ENCODE data around the gene SLC25A18. TPM values are rescaled to one million over a fixed set of nuclear protein-coding genes. Genes with fewer than 3 reads are reported as not detected.
A peak's percentile ranks its signal among the peaks of the same experiment; 100 is the strongest.

SLC25A18 gene
- total RNA-seq, 1 experiment from 2014 or later, result 3.9 TPM

DNA sequence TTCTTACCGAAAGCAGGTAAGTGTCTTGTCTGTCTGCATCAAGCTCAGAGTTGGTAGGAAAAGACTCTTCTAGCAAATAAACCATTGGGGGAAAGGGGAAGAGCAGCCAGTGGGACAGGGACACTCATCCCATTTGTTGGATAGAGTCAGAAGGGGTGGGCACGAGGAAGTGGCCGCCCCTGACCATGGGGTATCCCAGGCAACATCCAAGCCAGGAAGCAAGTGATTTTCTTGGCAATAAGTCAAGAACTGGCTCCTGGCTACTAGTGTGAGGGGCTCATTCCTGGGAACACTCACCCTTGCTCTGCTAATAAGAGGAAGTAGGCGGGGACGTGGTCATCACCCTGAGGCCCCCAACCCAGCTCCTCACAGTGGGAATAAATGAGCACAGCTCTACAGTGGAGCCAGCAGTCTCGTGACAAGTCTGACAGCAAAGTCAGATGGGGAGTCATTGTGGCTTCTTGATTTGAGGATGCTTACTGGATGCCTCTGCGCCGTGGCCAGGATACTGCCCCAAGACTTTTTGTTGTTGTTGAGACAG, 6.7 kb downstream of the SLC25A18 start:
- TF ChIP-seq TCF7L2 (IDR thresholded peaks at IDR 0.05; ENCODE audit: low read depth, low read length), result no peak
- TF ChIP-seq, protein P1, sequence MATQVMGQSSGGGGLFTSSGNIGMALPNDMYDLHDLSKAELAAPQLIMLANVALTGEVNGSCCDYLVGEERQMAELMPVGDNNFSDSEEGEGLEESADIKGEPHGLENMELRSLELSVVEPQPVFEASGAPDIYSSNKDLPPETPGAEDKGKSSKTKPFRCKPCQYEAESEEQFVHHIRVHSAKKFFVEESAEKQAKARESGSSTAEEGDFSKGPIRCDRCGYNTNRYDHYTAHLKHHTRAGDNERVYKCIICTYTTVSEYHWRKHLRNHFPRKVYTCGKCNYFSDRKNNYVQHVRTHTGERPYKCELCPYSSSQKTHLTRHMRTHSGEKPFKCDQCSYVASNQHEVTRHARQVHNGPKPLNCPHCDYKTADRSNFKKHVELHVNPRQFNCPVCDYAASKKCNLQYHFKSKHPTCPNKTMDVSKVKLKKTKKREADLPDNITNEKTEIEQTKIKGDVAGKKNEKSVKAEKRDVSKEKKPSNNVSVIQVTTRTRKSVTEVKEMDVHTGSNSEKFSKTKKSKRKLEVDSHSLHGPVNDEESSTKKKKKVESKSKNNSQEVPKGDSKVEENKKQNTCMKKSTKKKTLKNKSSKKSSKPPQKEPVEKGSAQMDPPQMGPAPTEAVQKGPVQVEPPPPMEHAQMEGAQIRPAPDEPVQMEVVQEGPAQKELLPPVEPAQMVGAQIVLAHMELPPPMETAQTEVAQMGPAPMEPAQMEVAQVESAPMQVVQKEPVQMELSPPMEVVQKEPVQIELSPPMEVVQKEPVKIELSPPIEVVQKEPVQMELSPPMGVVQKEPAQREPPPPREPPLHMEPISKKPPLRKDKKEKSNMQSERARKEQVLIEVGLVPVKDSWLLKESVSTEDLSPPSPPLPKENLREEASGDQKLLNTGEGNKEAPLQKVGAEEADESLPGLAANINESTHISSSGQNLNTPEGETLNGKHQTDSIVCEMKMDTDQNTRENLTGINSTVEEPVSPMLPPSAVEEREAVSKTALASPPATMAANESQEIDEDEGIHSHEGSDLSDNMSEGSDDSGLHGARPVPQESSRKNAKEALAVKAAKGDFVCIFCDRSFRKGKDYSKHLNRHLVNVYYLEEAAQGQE (IDR thresholded peaks at IDR 0.05; ENCODE audit: insufficient read depth in 1 of 2, low read depth in 2 of 2, low read length in 1 of 2), result no peak
- TF ChIP-seq SIN3A (IDR thresholded peaks at IDR 0.05; ENCODE audit: borderline replicate concordance, insufficient read depth, low read depth, low read length), result no peak
- no peak for TF ChIP-seq POLR2AphosphoS5 (IDR thresholded peaks at IDR 0.05; ENCODE audit: low read depth, low read length)
- in situ Hi-C loops (cut with HindIII; ENCODE audit: low pct_unique_long_range_greater_than_20kb, low sequenced_read_pairs), result no loop called here
- no peaks in the 10 kb centered on the region for H3K36me3 ChIP-seq (ENCODE audit: control insufficient read depth, insufficient read depth, low read length)
- peak overlapping the region; percentile 22 to 41; a peak in 3 of 4 replicates for H3K4me3 ChIP-seq (ENCODE audit: low read depth in 2 of 2, low read length in 2 of 2)
- no TSS peak for BruUV-seq (replicated peaks)
- ATAC-seq (peak; percentile 29; the same call in 1 of the 2 replicates), DNase-seq (ENCODE audit: low read depth, low spot score) (no peak)
- intact Hi-C loops (cut with micrococcal nuclease; ENCODE audit: unreplicated experiment), result no loop called here
- POLR2A ChIA-PET, result no interaction called here
- CTCF ChIA-PET, result no interaction called here
- H3K27me3 ChIP-seq (ENCODE audit: control insufficient read depth, insufficient read depth, low read length), result no peaks in the 10 kb centered on the region
- H3K9me3 ChIP-seq (ENCODE audit: control insufficient read depth, insufficient read depth, low read depth, low read length), result no peaks in the 10 kb centered on the region
- H3K4me1 ChIP-seq (ENCODE audit: control insufficient read depth, insufficient read depth, low read length), result peaks cover 10% of the 10 kb centered on the region
- H3K27ac ChIP-seq (ENCODE audit: low read length), result peak overlapping the region; percentile 80

DNA sequence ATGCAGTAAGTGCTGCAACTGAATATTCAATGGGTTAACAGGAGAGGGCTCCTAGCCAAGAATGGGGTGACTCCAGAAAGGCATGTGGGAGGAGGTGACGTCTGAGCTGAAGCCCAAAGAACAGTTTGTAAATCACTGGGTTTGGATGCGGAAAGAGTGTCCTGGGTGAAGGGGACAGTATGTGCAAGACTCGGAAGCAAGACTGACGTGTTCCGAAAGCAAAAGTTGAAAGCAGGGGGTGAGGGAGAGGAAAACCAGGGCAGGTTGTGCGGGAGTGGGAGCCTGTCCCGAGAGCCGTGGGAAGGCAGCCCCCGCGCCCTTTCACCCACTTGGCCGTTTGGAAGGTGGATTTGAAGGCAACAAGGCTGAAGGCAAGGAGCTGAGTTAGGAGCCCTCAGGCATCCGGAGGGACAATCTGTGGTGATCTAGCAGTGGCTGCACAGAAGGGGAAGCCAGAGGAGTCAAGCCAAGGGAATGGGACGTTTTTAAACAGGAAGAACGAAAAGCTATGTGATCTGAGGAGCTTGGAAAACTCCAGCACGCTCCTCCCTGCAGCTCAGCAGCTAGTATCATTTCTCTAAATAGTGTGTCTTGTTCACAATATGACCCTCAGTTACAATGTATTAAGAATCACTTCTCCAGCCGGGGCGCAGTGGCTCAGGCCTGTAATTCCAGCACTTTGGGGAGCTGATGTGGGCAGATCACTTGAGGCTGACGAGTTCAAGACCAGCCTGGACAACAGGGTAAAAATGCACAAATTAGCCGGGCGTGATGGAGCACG, 7.7 kb downstream of the SLC25A18 start:
- peak overlapping the region; percentile 19 to 41 for H3K4me3 ChIP-seq (ENCODE audit: low read depth in 2 of 2, low read length in 2 of 2)
- no TSS peak for BruUV-seq (replicated peaks)
- CTCF ChIA-PET, result interaction anchor here (0.5 to 1.1 kb wide), 3 partner anchors 12 to 399 kb away, joined by 3 to 7 read pairs (median 3); no protein-coding TSS in a partner anchor

More for the DNA sequence above, 7.7 kb downstream of the SLC25A18 start:
- peaks cover 15% of the 10 kb centered on the region for H3K4me1 ChIP-seq (ENCODE audit: control insufficient read depth, insufficient read depth, low read length)
- ATAC-seq (peak; percentile 64), DNase-seq (ENCODE audit: low read depth, low spot score) (no peak)
- in situ Hi-C loops (cut with HindIII; ENCODE audit: low pct_unique_long_range_greater_than_20kb, low sequenced_read_pairs) (no loop called here), intact Hi-C loops (cut with micrococcal nuclease; ENCODE audit: unreplicated experiment) (no loop called here)
- POLR2A ChIA-PET, result interaction anchor here (0.9 kb wide), 1 partner anchor 9 kb away, joined by 3 read pairs; no protein-coding TSS in a partner anchor
- no peaks in the 10 kb centered on the region for H3K9me3 ChIP-seq (ENCODE audit: control insufficient read depth, insufficient read depth, low read depth, low read length)
- TF ChIP-seq, protein P1 (IDR thresholded peaks at IDR 0.05; ENCODE audit: insufficient read depth in 1 of 2, low read depth in 2 of 2, low read length in 1 of 2), result no peak
- TF ChIP-seq, protein P2, sequence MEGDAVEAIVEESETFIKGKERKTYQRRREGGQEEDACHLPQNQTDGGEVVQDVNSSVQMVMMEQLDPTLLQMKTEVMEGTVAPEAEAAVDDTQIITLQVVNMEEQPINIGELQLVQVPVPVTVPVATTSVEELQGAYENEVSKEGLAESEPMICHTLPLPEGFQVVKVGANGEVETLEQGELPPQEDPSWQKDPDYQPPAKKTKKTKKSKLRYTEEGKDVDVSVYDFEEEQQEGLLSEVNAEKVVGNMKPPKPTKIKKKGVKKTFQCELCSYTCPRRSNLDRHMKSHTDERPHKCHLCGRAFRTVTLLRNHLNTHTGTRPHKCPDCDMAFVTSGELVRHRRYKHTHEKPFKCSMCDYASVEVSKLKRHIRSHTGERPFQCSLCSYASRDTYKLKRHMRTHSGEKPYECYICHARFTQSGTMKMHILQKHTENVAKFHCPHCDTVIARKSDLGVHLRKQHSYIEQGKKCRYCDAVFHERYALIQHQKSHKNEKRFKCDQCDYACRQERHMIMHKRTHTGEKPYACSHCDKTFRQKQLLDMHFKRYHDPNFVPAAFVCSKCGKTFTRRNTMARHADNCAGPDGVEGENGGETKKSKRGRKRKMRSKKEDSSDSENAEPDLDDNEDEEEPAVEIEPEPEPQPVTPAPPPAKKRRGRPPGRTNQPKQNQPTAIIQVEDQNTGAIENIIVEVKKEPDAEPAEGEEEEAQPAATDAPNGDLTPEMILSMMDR (IDR thresholded peaks at IDR 0.05), result no peak
- no peak for TF ChIP-seq POLR2AphosphoS5 (IDR thresholded peaks at IDR 0.05; ENCODE audit: low read depth, low read length)
- peak overlapping the region; percentile 80 for H3K27ac ChIP-seq (ENCODE audit: low read length)
- no peaks in the 10 kb centered on the region for H3K36me3 ChIP-seq (ENCODE audit: control insufficient read depth, insufficient read depth, low read length)
- no peaks in the 10 kb centered on the region for H3K27me3 ChIP-seq (ENCODE audit: control insufficient read depth, insufficient read depth, low read length)

Data from Panc1 (cell line).